HepG2 (cell line): ENCODE measurements around the gene KLHDC4. TPM values are rescaled to one million over a fixed set of nuclear protein-coding genes. Genes with fewer than 3 reads are reported as not detected.

ENCODE experiments used
- ATAC-seq: fragments of 200-7000 bp; cut with Tn5 transposase; 3 replicates; pipeline ENCODE4 v1.9.1; 2020; ENCODE audit warnings: mild to moderate bottlenecking, moderate library complexity
- BruUV-seq: library from RNA; stranded (reverse); fragments of 400-500 nt; replicated peaks from 2 replicates; lab custom pipeline; 2021; lab: Mats Ljungman, UMichigan
- CTCF ChIA-PET: fragments of 300-600 bp; formaldehyde crosslinking; extraction: SDS; loops from one replicate; lab custom pipeline; 2021; ENCODE audit warnings: low total read pairs, inconsistent platforms, low intra/inter-chr PET ratio; lab: Yijun Ruan, JAX
- POLR2A ChIA-PET: fragments of 350-600 bp; sonication (Branson Sonifier 250); formaldehyde crosslinking; loops from one replicate; lab custom pipeline; 2020; ENCODE audit warnings: antibody characterized with exemption, inconsistent platforms; lab: Yijun Ruan, JAX
- DNase-seq: peaks from one replicate; pipeline ENCODE4 v3.0.0-alpha.2; 2015; ENCODE audit warnings: low spot score
- FAIRE-seq: peaks from 3 replicates; lab custom pipeline; 2011; peaks lifted over from hg19 to GRCh38; lab: Jason Lieb, UNC
- H2AFZ ChIP-seq: one replicate; pipeline ENCODE4 v1.6.1; 2011; ENCODE audit warnings: low read length, inconsistent platforms
- H3K27ac ChIP-seq: fragments of 300-600 bp; 3 replicates; pipeline ENCODE4 v1.8.0; 2011; ENCODE audit warnings: mixed run types, mild to moderate bottlenecking, mixed read lengths, low read length, inconsistent platforms; ENCODE audit not compliant: insufficient read depth; ENCODE audit errors: extremely low read length
- H3K27me3 ChIP-seq, 2 experiments: fragments of 200-600 bp in 1 of 2; 2 replicates in 1 of 2; 3 replicates in 1 of 2; pipeline versions ENCODE4 v1.6.0 to v1.8.0; 2011; ENCODE audit warnings: low read length in 2 of 2, mild to moderate bottlenecking in 2 of 2, moderate library complexity in 2 of 2, inconsistent platforms in 1 of 2; ENCODE audit not compliant: insufficient read depth in 2 of 2, control insufficient read depth in 1 of 2
- H3K36me3 ChIP-seq, 2 experiments: fragments of 200-600 bp in 1 of 2; replicated peaks in 1 of 2; 2 replicates in 1 of 2; 3 replicates in 1 of 2; pipeline versions ENCODE4 v1.5.1 to v1.8.0; 2011; ENCODE audit warnings: low read length in 2 of 2, inconsistent platforms in 1 of 2; ENCODE audit not compliant: insufficient read depth in 2 of 2, control insufficient read depth in 1 of 2
- H3K4me1 ChIP-seq: 2 replicates; pipeline ENCODE4 v1.5.1; 2012; ENCODE audit warnings: low read length, inconsistent platforms; ENCODE audit not compliant: insufficient read depth
- H3K4me2 ChIP-seq: 2 replicates; pipeline ENCODE4 v1.6.0; 2011; ENCODE audit warnings: low read depth, low read length, inconsistent platforms
- H3K4me3 ChIP-seq, 3 experiments: fragments of 200-600 bp in 1 of 3; sonication (generic), shearing (Covaris generic) in 1 of 3; replicated peaks in 1 of 3; 2 replicates each; pipeline ENCODE4 v1.5.1; 2011 to 2016; ENCODE audit warnings: low read length in 3 of 3, inconsistent platforms in 2 of 3, low read depth in 2 of 3, mild to moderate bottlenecking in 2 of 3, control low read depth in 1 of 3, mixed read lengths in 1 of 3; ENCODE audit not compliant: insufficient read depth in 1 of 3
- H3K79me2 ChIP-seq: one replicate; pipeline ENCODE4 v1.6.1; 2011; ENCODE audit warnings: low read length, inconsistent platforms; ENCODE audit not compliant: insufficient read depth
- H3K9ac ChIP-seq: 2 replicates; pipeline ENCODE4 v1.6.0; 2011; ENCODE audit warnings: mild to moderate bottlenecking, low read depth, low read length, inconsistent platforms; ENCODE audit not compliant: insufficient read depth
- H3K9me3 ChIP-seq: 2 replicates; pipeline ENCODE4 v1.5.1; 2012; ENCODE audit warnings: mild to moderate bottlenecking, low read length
- H4K20me1 ChIP-seq: 2 replicates; pipeline ENCODE4 v1.6.0; 2011; ENCODE audit warnings: inconsistent platforms, mild to moderate bottlenecking, low read length, moderate library complexity; ENCODE audit not compliant: insufficient read depth
- KDM2A ChIP-seq: sonication (generic); formaldehyde crosslinking; IDR thresholded peaks from 2 replicates; pipeline ENCODE4 v1.4.0; 2020; ENCODE audit warnings: low read depth, missing genetic modification reagents, borderline replicate concordance
- NONO ChIP-seq, 2 experiments: fragments of 450-650 bp in 1 of 2; sonication (generic) in 1 of 2; formaldehyde crosslinking in 1 of 2; IDR thresholded peaks in 1 of 2; conservative IDR thresholded peaks in 1 of 2; 2 replicates each; pipeline versions ENCODE4 v1.6.1 to v1.8.0; 2017 to 2022; ENCODE audit warnings: mild to moderate bottlenecking in 1 of 2, missing genetic modification reagents in 1 of 2, moderate library complexity in 1 of 2
- PHB2 ChIP-seq: fragments of 450-650 bp; IDR thresholded peaks from 2 replicates; pipeline ENCODE4 v1.6.1; 2018; ENCODE audit not compliant: partially characterized antibody
- PHF21A ChIP-seq: sonication (generic); formaldehyde crosslinking; IDR thresholded peaks from 2 replicates; pipeline ENCODE4 v1.5.0; 2020; ENCODE audit warnings: mild to moderate bottlenecking, missing genetic modification reagents
- RXRB ChIP-seq: IDR thresholded peaks from 2 replicates; pipeline ENCODE4 v1.6.1; 2016; ENCODE audit warnings: borderline replicate concordance, missing genetic modification reagents, missing compliant biosample characterization
- SIX1 ChIP-seq: sonication (generic); formaldehyde crosslinking; IDR thresholded peaks from 2 replicates; pipeline ENCODE4 v1.4.0; 2020; ENCODE audit warnings: missing genetic modification reagents, borderline replicate concordance
- ZNF121 ChIP-seq: sonication (generic); formaldehyde crosslinking; IDR thresholded peaks from 2 replicates; pipeline ENCODE4 v1.5.0; 2020; ENCODE audit warnings: mild to moderate bottlenecking, missing genetic modification reagents
- ZNF256 ChIP-seq: sonication (generic); formaldehyde crosslinking; conservative IDR thresholded peaks from 2 replicates; pipeline ENCODE4 v1.4.0; 2020; ENCODE audit warnings: missing genetic modification reagents
- ZNF280D ChIP-seq: sonication (generic); formaldehyde crosslinking; IDR thresholded peaks from 2 replicates; pipeline ENCODE4 v1.5.1; 2020; ENCODE audit warnings: mild to moderate bottlenecking, missing genetic modification reagents
- ZNF335 ChIP-seq: sonication (generic); formaldehyde crosslinking; IDR thresholded peaks from 2 replicates; pipeline ENCODE4 v1.4.0; 2020; ENCODE audit warnings: missing genetic modification reagents
- WGBS: methylation state at CpG from one replicate; pipeline ENCODE4 v1.1.6; 2017; ENCODE audit warnings: low lambda C conversion rate; 5-methylcytosine and 5-hydroxymethylcytosine counted together
- in situ Hi-C: cut with HindIII; loops from 2 replicates; pipeline ENCODE4 v1.10.0; 2017; ENCODE audit warnings: low pct_unique_long_range_greater_than_20kb; ENCODE audit not compliant: extremely low pct_ligation_motif_present
- intact Hi-C: fragments of 100-400 bp; cut with micrococcal nuclease; formaldehyde crosslinking; loops from one replicate; pipeline ENCODE4 v1.10.0; 2022; ENCODE audit not compliant: unreplicated experiment
- polyA plus RNA-seq, 8 experiments: library from polyadenylated mRNA; depleted of rRNA in 3 of 8; stranded (reverse) in 7 of 8; unstranded in 1 of 8; fragments of >200 nt; fragmentation: Illumina TruSeq in 4 of 8; extraction: Trizol in 4 of 8; gene quantifications; 2 replicates each; pipeline versions ENCODE4 v1.2.1 to v1.2.3, GENCODE V29; 2011 to 2016; ENCODE audit warnings: low read depth in 4 of 8, missing spikeins in 1 of 8, mixed read lengths in 1 of 8; ENCODE audit not compliant: insufficient read depth in 1 of 8
- total RNA-seq, 5 experiments: library from RNA; depleted of rRNA; stranded (reverse); fragments of >200 nt; fragmentation: Illumina TruSeq; extraction: Trizol; gene quantifications; 2 replicates each; pipeline ENCODE4 v1.2.3, GENCODE V29; 2016; ENCODE audit warnings: low read depth in 1 of 5
- TF ChIP-seq, protein P1 (sequence below): sonication (generic); formaldehyde crosslinking; IDR thresholded peaks from 2 replicates; pipeline ENCODE4 v1.5.0; 2020; ENCODE audit warnings: missing genetic modification reagents

The KLHDC4 gene
- total and polyA plus RNA-seq, 2 of the 13 experiments (the other 11 are each of a cell fraction or from before 2014, with no cell fraction given) = 18.7 to 31.8 TPM

- H3K36me3 ChIP-seq = peaks cover 20 to 39% of the 10 kb centered on the region in 2 experiments; a peak in 4 of 5 replicates
- 98% methylated on average over 12 of the region's 12 CpGs for WGBS
- ATAC-seq (no peak), FAIRE-seq (no peak), DNase-seq (no peak)
- in situ Hi-C loops = no loop called here
- H2AFZ ChIP-seq = no peak overlapping the region
- H4K20me1 ChIP-seq = no peaks in the 10 kb centered on the region
- H3K4me1 ChIP-seq = no peaks in the 10 kb centered on the region
- peaks cover 6% of the 10 kb centered on the region for H3K79me2 ChIP-seq
- BruUV-seq = no TSS peak
- ChIA-PET POLR2A (no interaction called here), CTCF (no interaction called here)
- H3K9me3 ChIP-seq = no peaks in the 10 kb centered on the region
- no peak overlapping the region for H3K9ac ChIP-seq
- no peak overlapping the region for H3K4me3 ChIP-seq
- TF ChIP-seq ZNF335 (CRISPR knock-in tag) (no peak), ZNF121 (CRISPR knock-in tag) (peak; percentile 67; the same call in 1 of the 2 replicates)
- H3K4me2 ChIP-seq = no peak overlapping the region
- H3K27ac ChIP-seq = no peak overlapping the region
- intact Hi-C loops = no loop called here
- H3K27me3 ChIP-seq = no peaks in the 10 kb centered on the region; a peak in 1 of 5 replicates
Observed at GRCh38 chr16:87736008-87736382, 29.8 kb downstream of the KLHDC4 start.

DNA sequence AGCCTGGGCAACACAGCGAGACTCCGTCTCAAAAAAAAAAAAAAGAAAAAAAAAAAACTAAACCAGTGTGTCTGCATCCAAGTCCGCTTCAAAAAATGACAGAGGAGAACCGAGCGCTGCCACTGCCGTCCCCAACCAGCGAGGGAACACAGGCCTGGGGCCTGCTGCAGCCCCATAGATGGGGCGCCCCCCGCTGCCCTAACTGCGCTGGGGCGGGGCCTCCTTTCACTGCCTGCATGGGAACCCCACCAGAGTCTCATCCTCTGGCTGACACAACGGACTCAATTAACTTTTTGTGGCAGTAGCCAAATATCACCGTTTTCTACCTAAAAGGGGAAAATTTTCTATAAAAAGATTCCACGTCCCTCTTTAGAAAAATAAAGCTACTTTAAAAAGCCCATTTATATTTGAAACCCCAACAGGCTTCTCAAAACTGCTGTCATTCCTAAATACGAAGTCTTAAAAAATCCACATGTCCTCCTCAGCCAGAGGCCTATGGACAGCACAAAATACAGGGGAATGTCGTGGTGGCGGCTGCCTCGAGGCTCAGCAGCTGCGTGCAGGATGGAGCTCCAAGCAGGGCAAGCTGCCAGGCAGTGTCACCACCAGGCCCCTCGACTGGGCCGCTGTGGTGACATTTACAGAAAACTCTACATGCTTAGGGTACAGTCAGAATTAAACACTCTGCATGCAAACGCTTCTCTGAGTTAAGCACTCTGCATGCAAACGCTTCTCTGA, 30.3 kb downstream of the KLHDC4 start:
- ChIA-PET CTCF (no interaction called here), POLR2A (interaction anchor here (0.7 kb wide), 1 partner anchor 1940 kb away, joined by 3 read pairs; no protein-coding TSS in a partner anchor)
- Histone ChIP-seq H3K79me2 (peaks cover 6% of the 10 kb centered on the region), H3K4me3 (no peak overlapping the region), H3K4me2 (no peak overlapping the region), H3K9ac (no peak overlapping the region), H3K36me3 (peaks cover 20 to 35% of the 10 kb centered on the region in 2 experiments; a peak in 4 of 5 replicates), H3K27me3 (no peaks in the 10 kb centered on the region; a peak in 1 of 5 replicates), H2AFZ (no peak overlapping the region), H4K20me1 (no peaks in the 10 kb centered on the region), H3K4me1 (no peaks in the 10 kb centered on the region), H3K9me3 (no peaks in the 10 kb centered on the region), H3K27ac (no peak overlapping the region)
- in situ Hi-C loops (no loop called here), intact Hi-C loops (no loop called here)
- DNase-seq = no peak
- ATAC-seq = no peak
- no TSS peak for BruUV-seq
- FAIRE-seq = no peak
- 95% methylated on average over 23 of the region's 23 CpGs for WGBS
- TF ChIP-seq ZNF280D (CRISPR knock-in tag) = no peak
- TF ChIP-seq NONO (IDR thresholded peaks at IDR 0.05) = no peak
- no peak for TF ChIP-seq NONO (CRISPR knock-in tag; conservative IDR thresholded peaks at IDR 0.05)
- no peak for TF ChIP-seq PHF21A
- TF ChIP-seq, protein P1, sequence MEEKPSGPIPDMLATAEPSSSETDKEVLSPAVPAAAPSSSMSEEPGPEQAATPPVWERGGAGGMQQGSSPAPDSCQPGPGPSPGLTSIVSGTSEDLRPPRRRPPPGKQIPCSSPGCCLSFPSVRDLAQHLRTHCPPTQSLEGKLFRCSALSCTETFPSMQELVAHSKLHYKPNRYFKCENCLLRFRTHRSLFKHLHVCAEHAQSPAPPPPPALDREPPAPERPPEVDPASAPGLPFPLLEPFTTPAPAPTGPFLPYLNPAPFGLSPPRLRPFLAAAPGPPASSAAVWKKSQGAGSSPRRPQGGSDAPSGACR (CRISPR knock-in tag) = no peak
- TF ChIP-seq PHB2 = no peak
- TF ChIP-seq KDM2A (CRISPR knock-in tag) = no peak
- TF ChIP-seq ZNF256 (CRISPR knock-in tag) = no peak
- TF ChIP-seq SIX1 (CRISPR knock-in tag) = no peak
- TF ChIP-seq RXRB (CRISPR knock-in tag) = no peak
